Endothelial cell (in vitro differentiated cells): ENCODE results near the gene NLGN4Y. TPM values are rescaled to one million over a fixed set of nuclear protein-coding genes. Genes with fewer than 3 reads are reported as not detected.

Experiments
- DNase-seq: peaks from one replicate; pipeline ENCODE4 v3.0.0; 2021; ENCODE audit warnings: low spot score
- H3K27ac Mint-ChIP-seq: one replicate; pipeline ENCODE4 v1.8.0; 2021; ENCODE audit warnings: mixed read lengths, inconsistent platforms; ENCODE audit not compliant: unreplicated experiment
- H3K27me3 Mint-ChIP-seq: one replicate; pipeline ENCODE4 v1.8.0; 2021; ENCODE audit warnings: mild to moderate bottlenecking, moderate library complexity, mixed read lengths, inconsistent platforms; ENCODE audit not compliant: unreplicated experiment
- H3K36me3 Mint-ChIP-seq: one replicate; pipeline ENCODE4 v1.8.0; 2021; ENCODE audit warnings: mild to moderate bottlenecking, low read depth, mixed read lengths, inconsistent platforms; ENCODE audit not compliant: unreplicated experiment
- H3K4me1 Mint-ChIP-seq: one replicate; pipeline ENCODE4 v1.8.0; 2021; ENCODE audit warnings: mild to moderate bottlenecking, mixed read lengths, inconsistent platforms; ENCODE audit not compliant: unreplicated experiment
- H3K4me3 Mint-ChIP-seq: one replicate; pipeline ENCODE4 v1.8.0; 2021; ENCODE audit warnings: mild to moderate bottlenecking, mixed read lengths, inconsistent platforms; ENCODE audit not compliant: unreplicated experiment
- H3K9me3 Mint-ChIP-seq: one replicate; pipeline ENCODE4 v1.8.0; 2021; ENCODE audit warnings: mixed read lengths, inconsistent platforms; ENCODE audit not compliant: unreplicated experiment
- CTCF ChIP-seq: fragments of 200-600 bp; sonication (generic); IDR thresholded peaks from one replicate; pipeline ENCODE4 v1.5.0; 2021; ENCODE audit warnings: antibody characterized with exemption; ENCODE audit not compliant: unreplicated experiment
- total RNA-seq: library from RNA; stranded (reverse); fragmentation: NEBNext Ultra II Directional; extraction: Animal tissue kit (Norgen Biotek cat#: 25700); gene quantifications from one replicate; pipeline ENCODE4 v1.2.1, GENCODE V29; 2021; ENCODE audit not compliant: unreplicated experiment

NLGN4Y gene
- total RNA-seq, 1 donor from 2014 or later, result 78.9 TPM

- Mint-ChIP-seq H3K4me1 (peaks cover 16% of the 10 kb centered on the region), H3K27ac (peak overlapping the region; percentile 82), H3K36me3 (no peaks in the 10 kb centered on the region), H3K9me3 (no peaks in the 10 kb centered on the region), H3K27me3 (peaks cover 7% of the 10 kb centered on the region), H3K4me3 (peak overlapping the region; percentile 98)
- TF ChIP-seq CTCF, result no peak
- peak; percentile 22 for DNase-seq
Observed at GRCh38 chrY:14522379-14522950, 1.9 kb upstream of the NLGN4Y start.

- H3K4me3 Mint-ChIP-seq, result peak overlapping the region; percentile 98
- no peaks in the 10 kb centered on the region for H3K36me3 Mint-ChIP-seq
Observed at GRCh38 chrY:14523491-14524271, 648 bp upstream of the NLGN4Y start.

GRCh38 chrY:14525315-14525714, 986 bp downstream of the NLGN4Y start:
- no peaks in the 10 kb centered on the region for H3K36me3 Mint-ChIP-seq
- no peaks in the 10 kb centered on the region for H3K9me3 Mint-ChIP-seq
- no peak for TF ChIP-seq CTCF
- DNase-seq, result peak; percentile 3
- H3K4me1 Mint-ChIP-seq, result peaks cover 27% of the 10 kb centered on the region
- peak overlapping the region; percentile 86 for H3K27ac Mint-ChIP-seq
- H3K27me3 Mint-ChIP-seq, result peaks cover 7% of the 10 kb centered on the region
- peak overlapping the region; percentile 98 for H3K4me3 Mint-ChIP-seq

More at GRCh38 chrY:14523491-14524271, 648 bp upstream of the NLGN4Y start:
- no peak for TF ChIP-seq CTCF
- DNase-seq, result no peak
- Mint-ChIP-seq H3K27ac (peak overlapping the region; percentile 80), H3K4me1 (peaks cover 21% of the 10 kb centered on the region), H3K9me3 (no peaks in the 10 kb centered on the region), H3K27me3 (peaks cover 7% of the 10 kb centered on the region)

- peaks cover 20% of the 10 kb centered on the region for H3K4me1 Mint-ChIP-seq
- H3K27ac Mint-ChIP-seq, result peak overlapping the region; percentile 95
- H3K36me3 Mint-ChIP-seq, result no peaks in the 10 kb centered on the region
- H3K27me3 Mint-ChIP-seq, result peaks cover 2% of the 10 kb centered on the region
- TF ChIP-seq CTCF, result no peak
- peak overlapping the region; percentile 82 for H3K4me3 Mint-ChIP-seq
- no peaks in the 10 kb centered on the region for H3K9me3 Mint-ChIP-seq
- no peak for DNase-seq
Observed at GRCh38 chrY:14528361-14528760, 4.0 kb downstream of the NLGN4Y start.

- DNase-seq, result no peak
- Mint-ChIP-seq H3K27me3 (no peaks in the 10 kb centered on the region), H3K36me3 (peaks cover 9% of the 10 kb centered on the region), H3K27ac (no peak overlapping the region), H3K4me3 (no peak overlapping the region), H3K4me1 (no peaks in the 10 kb centered on the region), H3K9me3 (no peaks in the 10 kb centered on the region)
- no peak for TF ChIP-seq CTCF
Observed at GRCh38 chrY:14536703-14537102, 12.4 kb downstream of the NLGN4Y start.
